ENCODE data around the gene NOP9.
"Not testable (repeated sequence)": the region's sequence is repeated elsewhere in the genome, so short reads cannot be mapped to it uniquely, and the experiment has no call there.

NOP9 gene

GRCh38 chr14:24327303-24327702, 27.7 kb downstream of the NOP9 start:
- DNase-seq (ENCODE audit: low spot score) (no peak), FAIRE-seq (no peak)

- DNase-seq (ENCODE audit: low spot score); FAIRE-seq: not testable (repeated sequence)
These were observed 28.3 kb downstream of the NOP9 start for GRCh38 chr14:24327914-24328313.

- no peak for DNase-seq (ENCODE audit: low spot score)
- FAIRE-seq = no peak
These were observed 29.5 kb downstream of the NOP9 start for GRCh38 chr14:24329073-24329663.

- FAIRE-seq = no peak
- no peak for DNase-seq (ENCODE audit: low spot score)
These were observed 30.1 kb downstream of the NOP9 start for GRCh38 chr14:24329736-24330135.

GRCh38 chr14:24330973-24331674, 31.5 kb downstream of the NOP9 start:
- DNase-seq (ENCODE audit: low spot score) (no peak), FAIRE-seq (no peak)

GRCh38 chr14:24331731-24332267, 32.1 kb downstream of the NOP9 start:
- no peak for DNase-seq (ENCODE audit: low spot score)
- FAIRE-seq = no peak

- DNase-seq (ENCODE audit: low spot score) (peak; percentile 75), FAIRE-seq (peak; percentile 44)
These were observed 32.8 kb downstream of the NOP9 start for GRCh38 chr14:24332268-24332993.

GRCh38 chr14:24334431-24335291, 35.0 kb downstream of the NOP9 start, which contains the start of gene ADCY4:
Gene ADCY4 (minus strand): TSS chr14:24335071. CDS start chr14:24334652, 419 bp downstream.
- FAIRE-seq (no peak), DNase-seq (ENCODE audit: low spot score) (no peak)

- DNase-seq (ENCODE audit: low spot score) (no peak), FAIRE-seq (no peak)
These were observed 36.0 kb downstream of the NOP9 start for GRCh38 chr14:24335461-24336171.

- no peak for DNase-seq (ENCODE audit: low spot score)
- FAIRE-seq = no peak
These were observed 37.6 kb downstream of the NOP9 start for GRCh38 chr14:24337144-24337823.

GRCh38 chr14:24337824-24338175, 38.1 kb downstream of the NOP9 start:
- no peak for FAIRE-seq
- no peak for DNase-seq (ENCODE audit: low spot score)

- no peak for FAIRE-seq
- no peak for DNase-seq (ENCODE audit: low spot score)
These were observed 39.2 kb downstream of the NOP9 start for GRCh38 chr14:24338843-24339242.

- FAIRE-seq (no peak), DNase-seq (ENCODE audit: low spot score) (no peak)
These were observed 39.9 kb downstream of the NOP9 start, which contains the start of gene RIPK3 for GRCh38 chr14:24339284-24340151. Gene RIPK3 (minus strand): TSS chr14:24339991. CDS start chr14:24339826, 165 bp downstream.

GRCh38 chr14:24340606-24341005, 41.0 kb downstream of the NOP9 start:
- no peak for DNase-seq (ENCODE audit: low spot score)
- FAIRE-seq = no peak

GRCh38 chr14:24342889-24343288, 43.2 kb downstream of the NOP9 start:
- DNase-seq (ENCODE audit: low spot score) = no peak
- FAIRE-seq = no peak

GRCh38 chr14:24343795-24344660, 44.4 kb downstream of the NOP9 start:
- DNase-seq (ENCODE audit: low spot score) (no peak), FAIRE-seq (no peak)

GRCh38 chr14:24347134-24347533, 47.5 kb downstream of the NOP9 start:
- no peak for DNase-seq (ENCODE audit: low spot score)
- no peak for FAIRE-seq

- DNase-seq (ENCODE audit: low spot score) (no peak), FAIRE-seq (no peak)
These were observed 48.5 kb downstream of the NOP9 start for GRCh38 chr14:24348186-24348585.
